WTC11 (cell line): ENCODE data around the gene FOXP1. TPM values are rescaled to one million over a fixed set of nuclear protein-coding genes. Genes with fewer than 3 reads are reported as not detected.

ENCODE experiments used
- ATAC-seq: fragments of 200-7000 bp; cut with Tn5 transposase; 2 replicates; pipeline ENCODE4 v1.10.0; 2021; ENCODE audit warnings: mild to moderate bottlenecking, moderate library complexity
- CTCF ChIA-PET: fragments of 300-600 bp; sonication (Branson Sonifier 250); formaldehyde crosslinking; loops from one replicate; lab custom pipeline; 2021; ENCODE audit warnings: antibody characterized with exemption; lab: Charles Lee
- POLR2A ChIA-PET: fragments of 350-600 bp; sonication (Branson Sonifier 250); formaldehyde crosslinking; loops from one replicate; lab custom pipeline; 2021; ENCODE audit warnings: antibody characterized with exemption; lab: Charles Lee
- DNase-seq: peaks from one replicate; pipeline ENCODE4 v3.0.0; 2021; ENCODE audit warnings: low spot score
- H3K27ac Mint-ChIP-seq: 2 replicates; pipeline ENCODE4 v1.8.0; 2021; ENCODE audit warnings: mixed read lengths
- H3K27me3 Mint-ChIP-seq: 2 replicates; pipeline ENCODE4 v1.8.0; 2021; ENCODE audit warnings: low read depth, mild to moderate bottlenecking, moderate library complexity, mixed read lengths
- H3K36me3 Mint-ChIP-seq: 2 replicates; pipeline ENCODE4 v1.8.0; 2021; ENCODE audit warnings: mixed read lengths
- H3K4me1 Mint-ChIP-seq: 2 replicates; pipeline ENCODE4 v1.8.0; 2022; ENCODE audit warnings: mixed read lengths
- H3K4me3 Mint-ChIP-seq: 2 replicates; pipeline ENCODE4 v1.8.0; 2021; ENCODE audit warnings: mild to moderate bottlenecking, moderate library complexity, mixed read lengths
- H3K9me3 Mint-ChIP-seq: 2 replicates; pipeline ENCODE4 v1.8.0; 2021; ENCODE audit warnings: mixed read lengths
- FOXJ3 ChIP-seq: sonication (generic); formaldehyde crosslinking; IDR thresholded peaks from 2 replicates; pipeline ENCODE4 v1.9.0; 2021; ENCODE audit warnings: missing genetic modification reagents, mild to moderate bottlenecking, borderline replicate concordance
- HMGA2 ChIP-seq: fragments of 250-450 bp; sonication (Bioruptor Pico); IDR thresholded peaks from 2 replicates; pipeline ENCODE4 v1.4.0; 2021; ENCODE audit warnings: mild to moderate bottlenecking, moderate library complexity
- IRF2 ChIP-seq: sonication (generic); formaldehyde crosslinking; IDR thresholded peaks from 2 replicates; pipeline ENCODE4 v1.8.0; 2022; ENCODE audit warnings: low read depth, missing genetic modification reagents, borderline replicate concordance
- MXD4 ChIP-seq: fragments of 250-450 bp; sonication (Bioruptor Pico); IDR thresholded peaks from 2 replicates; pipeline ENCODE4 v1.8.0; 2021; ENCODE audit warnings: mild to moderate bottlenecking, moderate library complexity, borderline replicate concordance
- NFYB ChIP-seq: sonication (generic); formaldehyde crosslinking; conservative IDR thresholded peaks from 2 replicates; pipeline ENCODE4 v1.8.0; 2022; ENCODE audit warnings: low read depth, missing genetic modification reagents
- TEAD4 ChIP-seq: sonication (generic); formaldehyde crosslinking; IDR thresholded peaks from 2 replicates; pipeline ENCODE4 v1.8.0; 2022; ENCODE audit warnings: mild to moderate bottlenecking, missing genetic modification reagents
- ZBTB21 ChIP-seq: sonication (generic); formaldehyde crosslinking; IDR thresholded peaks from 2 replicates; pipeline ENCODE4 v1.8.1; 2023; ENCODE audit warnings: mild to moderate bottlenecking, missing genetic modification reagents, borderline replicate concordance
- total RNA-seq: library from RNA; stranded (reverse); gene quantifications from 3 replicates; pipeline ENCODE4 v1.2.3, GENCODE V29; 2021
- TF ChIP-seq, protein P1 (sequence below): sonication (generic); formaldehyde crosslinking; IDR thresholded peaks from 2 replicates; pipeline ENCODE4 v1.8.0; 2023; ENCODE audit warnings: missing genetic modification reagents, mild to moderate bottlenecking, borderline replicate concordance
- TF ChIP-seq, protein P2 (sequence below): sonication (generic); formaldehyde crosslinking; conservative IDR thresholded peaks from 2 replicates; pipeline ENCODE4 v1.8.1; 2023; ENCODE audit warnings: mild to moderate bottlenecking, low read depth, missing genetic modification reagents, moderate library complexity
- TF ChIP-seq, protein P3 (sequence below): fragments of 250-450 bp; sonication (Bioruptor Pico); IDR thresholded peaks from 2 replicates; pipeline ENCODE4 v1.8.0; 2021; ENCODE audit warnings: mild to moderate bottlenecking
- TF ChIP-seq, protein P4 (sequence below): sonication (generic); formaldehyde crosslinking; IDR thresholded peaks from 2 replicates; pipeline ENCODE4 v1.8.0; 2022; ENCODE audit warnings: mild to moderate bottlenecking, missing genetic modification reagents
- TF ChIP-seq, protein P5 (sequence below): sonication (generic); formaldehyde crosslinking; IDR thresholded peaks from 2 replicates; pipeline ENCODE4 v1.8.0; 2022; ENCODE audit warnings: mild to moderate bottlenecking, missing genetic modification reagents

Gene FOXP1
- total RNA-seq, 1 experiment from 2014 or later, result 25.8 TPM

DNA sequence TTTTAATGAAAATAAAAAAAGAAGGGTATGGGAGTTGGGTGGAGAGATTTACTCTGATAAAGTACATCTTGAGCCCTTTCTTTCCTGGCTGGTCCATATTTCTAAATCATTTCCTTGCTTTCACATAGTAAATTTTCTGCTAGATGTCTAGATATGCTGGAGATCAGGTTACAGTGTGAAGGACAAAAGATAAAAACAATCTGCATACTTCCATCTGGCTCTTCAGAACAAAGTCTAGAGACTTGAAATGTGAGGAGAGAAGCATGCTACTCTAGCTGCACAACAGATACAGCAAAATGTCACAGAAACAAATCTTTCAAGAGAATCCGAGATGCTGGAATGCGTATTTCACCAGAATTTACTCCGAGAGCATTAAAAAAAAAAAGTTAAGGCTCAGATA is 42.2 kb downstream of the FOXP1 start (continued):
- TF ChIP-seq, protein P1, sequence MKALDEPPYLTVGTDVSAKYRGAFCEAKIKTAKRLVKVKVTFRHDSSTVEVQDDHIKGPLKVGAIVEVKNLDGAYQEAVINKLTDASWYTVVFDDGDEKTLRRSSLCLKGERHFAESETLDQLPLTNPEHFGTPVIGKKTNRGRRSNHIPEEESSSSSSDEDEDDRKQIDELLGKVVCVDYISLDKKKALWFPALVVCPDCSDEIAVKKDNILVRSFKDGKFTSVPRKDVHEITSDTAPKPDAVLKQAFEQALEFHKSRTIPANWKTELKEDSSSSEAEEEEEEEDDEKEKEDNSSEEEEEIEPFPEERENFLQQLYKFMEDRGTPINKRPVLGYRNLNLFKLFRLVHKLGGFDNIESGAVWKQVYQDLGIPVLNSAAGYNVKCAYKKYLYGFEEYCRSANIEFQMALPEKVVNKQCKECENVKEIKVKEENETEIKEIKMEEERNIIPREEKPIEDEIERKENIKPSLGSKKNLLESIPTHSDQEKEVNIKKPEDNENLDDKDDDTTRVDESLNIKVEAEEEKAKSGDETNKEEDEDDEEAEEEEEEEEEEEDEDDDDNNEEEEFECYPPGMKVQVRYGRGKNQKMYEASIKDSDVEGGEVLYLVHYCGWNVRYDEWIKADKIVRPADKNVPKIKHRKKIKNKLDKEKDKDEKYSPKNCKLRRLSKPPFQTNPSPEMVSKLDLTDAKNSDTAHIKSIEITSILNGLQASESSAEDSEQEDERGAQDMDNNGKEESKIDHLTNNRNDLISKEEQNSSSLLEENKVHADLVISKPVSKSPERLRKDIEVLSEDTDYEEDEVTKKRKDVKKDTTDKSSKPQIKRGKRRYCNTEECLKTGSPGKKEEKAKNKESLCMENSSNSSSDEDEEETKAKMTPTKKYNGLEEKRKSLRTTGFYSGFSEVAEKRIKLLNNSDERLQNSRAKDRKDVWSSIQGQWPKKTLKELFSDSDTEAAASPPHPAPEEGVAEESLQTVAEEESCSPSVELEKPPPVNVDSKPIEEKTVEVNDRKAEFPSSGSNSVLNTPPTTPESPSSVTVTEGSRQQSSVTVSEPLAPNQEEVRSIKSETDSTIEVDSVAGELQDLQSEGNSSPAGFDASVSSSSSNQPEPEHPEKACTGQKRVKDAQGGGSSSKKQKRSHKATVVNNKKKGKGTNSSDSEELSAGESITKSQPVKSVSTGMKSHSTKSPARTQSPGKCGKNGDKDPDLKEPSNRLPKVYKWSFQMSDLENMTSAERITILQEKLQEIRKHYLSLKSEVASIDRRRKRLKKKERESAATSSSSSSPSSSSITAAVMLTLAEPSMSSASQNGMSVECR (CRISPR knock-in tag), result no peak
- TF ChIP-seq, protein P2, sequence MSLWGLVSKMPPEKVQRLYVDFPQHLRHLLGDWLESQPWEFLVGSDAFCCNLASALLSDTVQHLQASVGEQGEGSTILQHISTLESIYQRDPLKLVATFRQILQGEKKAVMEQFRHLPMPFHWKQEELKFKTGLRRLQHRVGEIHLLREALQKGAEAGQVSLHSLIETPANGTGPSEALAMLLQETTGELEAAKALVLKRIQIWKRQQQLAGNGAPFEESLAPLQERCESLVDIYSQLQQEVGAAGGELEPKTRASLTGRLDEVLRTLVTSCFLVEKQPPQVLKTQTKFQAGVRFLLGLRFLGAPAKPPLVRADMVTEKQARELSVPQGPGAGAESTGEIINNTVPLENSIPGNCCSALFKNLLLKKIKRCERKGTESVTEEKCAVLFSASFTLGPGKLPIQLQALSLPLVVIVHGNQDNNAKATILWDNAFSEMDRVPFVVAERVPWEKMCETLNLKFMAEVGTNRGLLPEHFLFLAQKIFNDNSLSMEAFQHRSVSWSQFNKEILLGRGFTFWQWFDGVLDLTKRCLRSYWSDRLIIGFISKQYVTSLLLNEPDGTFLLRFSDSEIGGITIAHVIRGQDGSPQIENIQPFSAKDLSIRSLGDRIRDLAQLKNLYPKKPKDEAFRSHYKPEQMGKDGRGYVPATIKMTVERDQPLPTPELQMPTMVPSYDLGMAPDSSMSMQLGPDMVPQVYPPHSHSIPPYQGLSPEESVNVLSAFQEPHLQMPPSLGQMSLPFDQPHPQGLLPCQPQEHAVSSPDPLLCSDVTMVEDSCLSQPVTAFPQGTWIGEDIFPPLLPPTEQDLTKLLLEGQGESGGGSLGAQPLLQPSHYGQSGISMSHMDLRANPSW, result no peak
- TF ChIP-seq, all 79 proteins: peak for 0

DNA sequence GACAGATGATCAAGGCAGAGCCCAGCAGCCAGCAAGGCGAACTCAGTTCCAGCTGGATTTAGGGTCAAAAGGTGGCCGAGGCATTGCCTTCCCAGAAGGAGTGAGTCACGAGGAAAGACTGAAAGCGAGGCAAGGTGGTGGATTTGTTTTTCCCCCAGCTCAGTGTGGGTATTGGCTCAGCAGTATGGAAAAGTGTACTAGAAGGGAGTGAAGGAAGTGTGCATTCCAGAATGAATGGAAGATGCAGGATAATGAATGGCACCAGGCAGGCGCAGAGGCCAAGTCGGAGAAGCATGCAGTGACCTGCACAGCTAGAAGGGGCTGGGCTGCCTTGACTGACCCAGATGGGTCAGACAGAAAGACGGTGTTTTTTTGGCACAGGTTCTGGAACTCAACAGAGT is 46.3 kb downstream of the FOXP1 start:
- Mint-ChIP-seq H3K9me3 (0 out of 2 replicates have a peak, but pooled peaks cover 3% of the 10 kb centered on the region), H3K4me3 (no peak overlapping the region), H3K27me3 (no peaks in the 10 kb centered on the region), H3K27ac (no peak overlapping the region; the same call in 1 of the 2 replicates), H3K36me3 (no peaks in the 10 kb centered on the region), H3K4me1 (peaks cover 25% of the 10 kb centered on the region)
- TF ChIP-seq IRF2 (no peak), MXD4 (CRISPR knock-in tag) (no peak), FOXJ3 (CRISPR knock-in tag) (no peak)
- TF ChIP-seq, protein P3, sequence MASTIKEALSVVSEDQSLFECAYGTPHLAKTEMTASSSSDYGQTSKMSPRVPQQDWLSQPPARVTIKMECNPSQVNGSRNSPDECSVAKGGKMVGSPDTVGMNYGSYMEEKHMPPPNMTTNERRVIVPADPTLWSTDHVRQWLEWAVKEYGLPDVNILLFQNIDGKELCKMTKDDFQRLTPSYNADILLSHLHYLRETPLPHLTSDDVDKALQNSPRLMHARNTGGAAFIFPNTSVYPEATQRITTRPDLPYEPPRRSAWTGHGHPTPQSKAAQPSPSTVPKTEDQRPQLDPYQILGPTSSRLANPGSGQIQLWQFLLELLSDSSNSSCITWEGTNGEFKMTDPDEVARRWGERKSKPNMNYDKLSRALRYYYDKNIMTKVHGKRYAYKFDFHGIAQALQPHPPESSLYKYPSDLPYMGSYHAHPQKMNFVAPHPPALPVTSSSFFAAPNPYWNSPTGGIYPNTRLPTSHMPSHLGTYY (CRISPR knock-in tag), result no peak
- TF ChIP-seq, protein P4, sequence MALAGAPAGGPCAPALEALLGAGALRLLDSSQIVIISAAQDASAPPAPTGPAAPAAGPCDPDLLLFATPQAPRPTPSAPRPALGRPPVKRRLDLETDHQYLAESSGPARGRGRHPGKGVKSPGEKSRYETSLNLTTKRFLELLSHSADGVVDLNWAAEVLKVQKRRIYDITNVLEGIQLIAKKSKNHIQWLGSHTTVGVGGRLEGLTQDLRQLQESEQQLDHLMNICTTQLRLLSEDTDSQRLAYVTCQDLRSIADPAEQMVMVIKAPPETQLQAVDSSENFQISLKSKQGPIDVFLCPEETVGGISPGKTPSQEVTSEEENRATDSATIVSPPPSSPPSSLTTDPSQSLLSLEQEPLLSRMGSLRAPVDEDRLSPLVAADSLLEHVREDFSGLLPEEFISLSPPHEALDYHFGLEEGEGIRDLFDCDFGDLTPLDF (CRISPR knock-in tag), result no peak
- TF ChIP-seq, protein P5, sequence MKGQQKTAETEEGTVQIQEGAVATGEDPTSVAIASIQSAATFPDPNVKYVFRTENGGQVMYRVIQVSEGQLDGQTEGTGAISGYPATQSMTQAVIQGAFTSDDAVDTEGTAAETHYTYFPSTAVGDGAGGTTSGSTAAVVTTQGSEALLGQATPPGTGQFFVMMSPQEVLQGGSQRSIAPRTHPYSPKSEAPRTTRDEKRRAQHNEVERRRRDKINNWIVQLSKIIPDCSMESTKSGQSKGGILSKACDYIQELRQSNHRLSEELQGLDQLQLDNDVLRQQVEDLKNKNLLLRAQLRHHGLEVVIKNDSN, result no peak
- POLR2A ChIA-PET, result no interaction called here
- ATAC-seq, result no peak
- no peak for DNase-seq
- CTCF ChIA-PET, result no interaction called here

DNA sequence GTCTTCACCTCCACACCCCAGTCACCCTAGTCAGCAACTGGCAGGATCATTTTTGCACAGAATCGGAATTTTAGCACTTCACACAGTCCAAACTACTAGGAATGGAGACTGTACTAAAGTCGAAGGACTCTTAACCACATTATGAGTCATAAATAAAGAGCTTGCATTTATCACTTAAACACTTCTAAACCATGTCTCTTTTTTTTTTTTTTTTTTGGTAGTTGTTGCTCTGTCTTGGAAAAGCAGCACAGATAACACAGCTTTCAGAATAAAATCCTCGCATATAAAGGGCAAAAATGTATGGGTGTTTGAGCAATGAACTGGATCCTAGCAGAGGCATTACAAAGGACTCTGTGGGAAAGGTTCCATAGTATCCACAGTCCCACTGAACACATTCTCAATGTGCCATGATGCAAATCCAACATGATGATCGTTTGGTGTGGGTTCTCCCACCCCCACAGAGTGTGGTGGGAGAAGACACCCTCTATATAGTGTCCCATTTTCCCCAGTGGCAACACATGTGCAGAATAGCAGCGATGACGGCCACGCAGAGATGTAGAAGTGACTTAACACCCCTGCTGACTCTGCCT is 47.1 kb downstream of the FOXP1 start:
- Mint-ChIP-seq H3K27ac (no peak overlapping the region), H3K36me3 (no peaks in the 10 kb centered on the region), H3K4me1 (peaks cover 21% of the 10 kb centered on the region), H3K4me3 (no peak overlapping the region), H3K9me3 (0 out of 2 replicates have a peak, but pooled peaks cover 3% of the 10 kb centered on the region), H3K27me3 (no peaks in the 10 kb centered on the region)
- TF ChIP-seq ZBTB21 (no peak), TEAD4 (CRISPR knock-in tag) (no peak), HMGA2 (CRISPR knock-in tag) (no peak), NFYB (CRISPR knock-in tag) (no peak)
- TF ChIP-seq, protein P4 (CRISPR knock-in tag), result no peak
- ATAC-seq (no peak), DNase-seq (no peak)
- ChIA-PET POLR2A (interaction anchor here (0.5 kb wide), 1 partner anchor 10 kb away, joined by 3 read pairs; no protein-coding TSS in a partner anchor), CTCF (no interaction called here)
